Stomach (tissue), 9 donors: ENCODE measurements around the gene CDK5. TPM values are rescaled to one million over a fixed set of nuclear protein-coding genes. Genes with fewer than 3 reads are reported as not detected.

ENCODE experiments used
- DNase-seq, 2 donors: peaks; one replicate each; pipeline versions ENCODE4 v3.0.0 to v3.0.0-alpha.2; 2013 to 2019
- H3K27ac ChIP-seq, 5 donors: fragments of 200-600 bp in 4 of 5; sonication (generic) in 4 of 5; one replicate each; pipeline ENCODE4 v1.5.1; 2013 to 2019; ENCODE audit warnings: mild to moderate bottlenecking in 1 of 5, moderate library complexity in 1 of 5
- H3K27me3 ChIP-seq, 3 donors: fragments of 200-600 bp; sonication (generic); one replicate each; pipeline ENCODE4 v1.5.1; 2017 to 2019; ENCODE audit warnings: mixed run types in 1 of 3
- H3K36me3 ChIP-seq, 4 donors: fragments of 200-600 bp; sonication (generic); 1 replicate in 3 of 4; 2 replicates in 1 of 4; pipeline ENCODE4 v1.5.1; 2016 to 2019
- H3K4me1 ChIP-seq, 4 donors: fragments of 200-600 bp; sonication (generic); one replicate each; pipeline ENCODE4 v1.5.1; 2016 to 2019
- H3K4me3 ChIP-seq, 4 donors: fragments of 200-600 bp; sonication (generic) in 3 of 4; one replicate each; pipeline ENCODE4 v1.5.1; 2016 to 2019; ENCODE audit warnings: mild to moderate bottlenecking in 1 of 4
- H3K9me3 ChIP-seq, 4 donors: fragments of 200-600 bp; sonication (generic); one replicate each; pipeline ENCODE4 v1.5.1; 2016 to 2019
- CTCF ChIP-seq, 7 experiments: fragments of 450-650 bp in 4 of 7; fragments of 200-600 bp in 3 of 7; sonication (generic) in 3 of 7; IDR thresholded peaks; one replicate each; pipeline ENCODE4 v1.5.1; 2016 to 2019; ENCODE audit warnings: antibody characterized with exemption in 7 of 7, control low read depth in 2 of 7, mild to moderate bottlenecking in 1 of 7
- EP300 ChIP-seq: sonication (generic); formaldehyde crosslinking; IDR thresholded peaks from one replicate; pipeline ENCODE4 v1.6.1; 2017; ENCODE audit warnings: antibody characterized with exemption
- POLR2A ChIP-seq, 4 donors: fragments of 450-650 bp; IDR thresholded peaks; one replicate each; pipeline ENCODE4 v1.6.1; 2016; ENCODE audit warnings: antibody characterized with exemption in 4 of 4, control low read depth in 2 of 4, mild to moderate bottlenecking in 1 of 4, moderate library complexity in 1 of 4
- POLR2AphosphoS5 ChIP-seq, 3 donors: sonication (generic); formaldehyde crosslinking; IDR thresholded peaks; one replicate each; pipeline ENCODE4 v1.6.1; 2016; ENCODE audit warnings: antibody characterized with exemption in 3 of 3
- WGBS, 5 donors: extraction: QIAGEN DNeasy Blood & Tissue Kit in 3 of 5; methylation state at CpG; one replicate each; pipeline versions ENCODE4 v1.1.5 to v1.1.7; 2013 to 2018; 5-methylcytosine and 5-hydroxymethylcytosine counted together
- intact Hi-C: fragments of 100-400 bp; cut with DNase I; formaldehyde crosslinking; loops from one replicate; pipeline ENCODE4 v1.15.1; 2023; ENCODE audit warnings: low total_unique reads
- polyA plus RNA-seq, 3 donors: library from polyadenylated mRNA; stranded (reverse); fragments of 200-250 nt; gene quantifications; one replicate each; pipeline ENCODE4 v1.2.3, GENCODE V29; 2013
- total RNA-seq, 5 donors: library from RNA; depleted of rRNA; stranded (reverse); fragments of >200 nt; gene quantifications; one replicate each; pipeline versions ENCODE4 v1.1.0 to v1.2.3, GENCODE V29; 2014 to 2016
- donor health status: healthy with polysubstance abuse.
- donor health status: Bipolar disorder and iron deficiency.
- donor health status: healthy.

CDK5 gene
- total and polyA plus RNA-seq, 8 donors = 0.87 to 46.1 (median 11.8) TPM; not detected in 1

- intact Hi-C loops = no loop called here
- peak overlapping the region; percentile 93 to 97 (median 96) for H3K27ac ChIP-seq
- no peak for TF ChIP-seq POLR2A (IDR thresholded peaks at IDR 0.05)
- TF ChIP-seq EP300 = no peak
- no peak for TF ChIP-seq CTCF (IDR thresholded peaks at IDR 0.05)
- TF ChIP-seq POLR2AphosphoS5 (IDR thresholded peaks at IDR 0.05) = no peak
- no peaks in the 10 kb centered on the region for H3K9me3 ChIP-seq
- WGBS, 5 donors = 33 to 44% (median 40%) methylated on average over 35 to 42 of the region's 42 CpGs
- H3K4me1 ChIP-seq = peaks cover 54 to 76% (median 74%) of the 10 kb centered on the region in 4 donors
- peak in 1 of 2 donors; percentile 40 for DNase-seq
- H3K27me3 ChIP-seq = no peaks in the 10 kb centered on the region
- peaks cover 0 to 4% (median 3%) of the 10 kb centered on the region in 4 donors for H3K36me3 ChIP-seq
- peak overlapping the region; percentile 74 to 97 (median 94) for H3K4me3 ChIP-seq
These were observed 24.7 kb upstream of the CDK5 start for GRCh38 chr7:151082141-151083070.

GRCh38 chr7:151081170-151082101, 23.7 kb upstream of the CDK5 start:
- Histone ChIP-seq H3K27ac (peak overlapping the region; percentile 93 to 97 (median 96)), H3K9me3 (no peaks in the 10 kb centered on the region), H3K4me3 (peak overlapping the region; percentile 74 to 97 (median 94)), H3K27me3 (no peaks in the 10 kb centered on the region), H3K4me1 (peaks cover 64 to 80% (median 79%) of the 10 kb centered on the region in 4 donors), H3K36me3 (peaks cover 0 to 14% (median 12%) of the 10 kb centered on the region in 4 donors)
- peak; percentile 48 to 69 for DNase-seq
- intact Hi-C loops = no loop called here
- no peak for TF ChIP-seq POLR2A (IDR thresholded peaks at IDR 0.05)
- no peak for TF ChIP-seq CTCF (IDR thresholded peaks at IDR 0.05)
- no peak for TF ChIP-seq POLR2AphosphoS5 (IDR thresholded peaks at IDR 0.05)
- no peak for TF ChIP-seq EP300
- 14 to 40% (median 18%) methylated on average over 27 to 64 of the region's 64 CpGs for WGBS, 5 donors

- Histone ChIP-seq H3K9me3 (no peaks in the 10 kb centered on the region), H3K27me3 (no peaks in the 10 kb centered on the region), H3K27ac (peak within 1 kb of the TSS; percentile 93 to 97 (median 96)), H3K4me3 (peak within 1 kb of the TSS; percentile 74 to 97 (median 94)), H3K36me3 (peaks cover 6 to 22% (median 20%) of the 10 kb centered on the region in 4 donors), H3K4me1 (peaks cover 62 to 80% (median 78%) of the 10 kb centered on the region in 4 donors)
- intact Hi-C loops = no loop called here
- TF ChIP-seq EP300 = no peak
- TF ChIP-seq POLR2AphosphoS5 (IDR thresholded peaks at IDR 0.05) = peak; percentile 70 to 90 (median 74)
- TF ChIP-seq POLR2A (IDR thresholded peaks at IDR 0.05) = peak in 1 of 4 donors; percentile 41
- TF ChIP-seq CTCF (IDR thresholded peaks at IDR 0.05) = no peak
- WGBS, 5 donors = 0 to 1% (median 1%) methylated on average over 19 to 66 of the region's 66 CpGs
- DNase-seq = peak; percentile 92 to 97
These were observed 22.9 kb upstream of the CDK5 start, which contains the start of gene FASTK for GRCh38 chr7:151080522-151081169. Gene FASTK, minus strand, starts transcription at chr7:151080809. Its CDS starts 43 bp downstream, at chr7:151080766.
